WTC11 (cell line): ENCODE results near the gene ZNF689.

Experiments
- CBFB ChIP-seq: sonication (generic); formaldehyde crosslinking; IDR thresholded peaks from 2 replicates; pipeline ENCODE4 v1.8.1; 2022; ENCODE audit warnings: mild to moderate bottlenecking, low read depth, missing genetic modification reagents
- CREB1 ChIP-seq: sonication (generic); formaldehyde crosslinking; IDR thresholded peaks from 2 replicates; pipeline ENCODE4 v1.8.0; 2023; ENCODE audit warnings: mild to moderate bottlenecking, missing genetic modification reagents
- ETV6 ChIP-seq: sonication (generic); formaldehyde crosslinking; IDR thresholded peaks from 2 replicates; pipeline ENCODE4 v1.8.1; 2022; ENCODE audit warnings: mild to moderate bottlenecking, missing genetic modification reagents
- FOXP1 ChIP-seq: sonication (generic); formaldehyde crosslinking; IDR thresholded peaks from 2 replicates; pipeline ENCODE4 v1.8.0; 2022; ENCODE audit warnings: missing genetic modification reagents, mild to moderate bottlenecking, moderate library complexity, borderline replicate concordance
- JUN ChIP-seq: sonication (generic); formaldehyde crosslinking; IDR thresholded peaks from 2 replicates; pipeline ENCODE4 v1.8.0; 2023; ENCODE audit warnings: mild to moderate bottlenecking, missing genetic modification reagents
- NFATC4 ChIP-seq: fragments of 250-450 bp; sonication (Bioruptor Pico); IDR thresholded peaks from 2 replicates; pipeline ENCODE4 v1.9.0; 2021; ENCODE audit warnings: mild to moderate bottlenecking
- NFYB ChIP-seq: sonication (generic); formaldehyde crosslinking; conservative IDR thresholded peaks from 2 replicates; pipeline ENCODE4 v1.8.0; 2022; ENCODE audit warnings: low read depth, missing genetic modification reagents
- ZBTB21 ChIP-seq: sonication (generic); formaldehyde crosslinking; IDR thresholded peaks from 2 replicates; pipeline ENCODE4 v1.8.1; 2023; ENCODE audit warnings: mild to moderate bottlenecking, missing genetic modification reagents, borderline replicate concordance
- TF ChIP-seq, protein P1 (sequence below): fragments of 200-600 bp; IDR thresholded peaks from 2 replicates; pipeline ENCODE4 v1.8.0; 2022; ENCODE audit warnings: antibody characterized with exemption
- TF ChIP-seq, protein P2 (sequence below): sonication (generic); formaldehyde crosslinking; IDR thresholded peaks from 2 replicates; pipeline ENCODE4 v1.8.1; 2022; ENCODE audit warnings: mild to moderate bottlenecking, missing genetic modification reagents, moderate library complexity, borderline replicate concordance
- TF ChIP-seq, protein P3 (sequence below): sonication (generic); formaldehyde crosslinking; IDR thresholded peaks from 2 replicates; pipeline ENCODE4 v1.8.0; 2022; ENCODE audit warnings: mild to moderate bottlenecking, missing genetic modification reagents
- TF ChIP-seq, protein P4 (sequence below): sonication (generic); formaldehyde crosslinking; conservative IDR thresholded peaks from 2 replicates; pipeline ENCODE4 v1.8.1; 2022; ENCODE audit warnings: mild to moderate bottlenecking, missing genetic modification reagents
- TF ChIP-seq, protein P5 (sequence below): sonication (generic); formaldehyde crosslinking; IDR thresholded peaks from 2 replicates; pipeline ENCODE4 v1.8.1; 2023; ENCODE audit warnings: mild to moderate bottlenecking, moderate library complexity, missing genetic modification reagents

DNA sequence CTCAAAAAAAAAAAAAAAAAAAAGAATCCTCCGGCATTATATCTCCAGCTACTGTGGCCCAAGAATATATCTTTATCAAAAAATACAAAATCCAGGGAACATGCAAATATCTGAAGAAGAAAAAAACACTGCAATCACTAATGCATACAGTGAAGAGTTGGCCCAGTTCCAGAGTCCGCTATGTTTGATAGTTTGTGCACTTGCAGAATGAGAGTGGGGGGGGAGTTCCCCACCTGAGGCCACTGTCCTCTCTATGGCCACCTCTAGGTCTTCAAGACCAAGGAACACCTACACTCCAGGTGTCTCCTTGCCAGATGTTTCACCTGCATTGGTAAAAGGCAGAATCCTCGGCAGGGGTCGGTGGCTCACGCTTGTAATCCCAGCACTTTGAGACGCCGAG is 28.7 kb downstream of the ZNF689 start:
- TF ChIP-seq, protein P1, sequence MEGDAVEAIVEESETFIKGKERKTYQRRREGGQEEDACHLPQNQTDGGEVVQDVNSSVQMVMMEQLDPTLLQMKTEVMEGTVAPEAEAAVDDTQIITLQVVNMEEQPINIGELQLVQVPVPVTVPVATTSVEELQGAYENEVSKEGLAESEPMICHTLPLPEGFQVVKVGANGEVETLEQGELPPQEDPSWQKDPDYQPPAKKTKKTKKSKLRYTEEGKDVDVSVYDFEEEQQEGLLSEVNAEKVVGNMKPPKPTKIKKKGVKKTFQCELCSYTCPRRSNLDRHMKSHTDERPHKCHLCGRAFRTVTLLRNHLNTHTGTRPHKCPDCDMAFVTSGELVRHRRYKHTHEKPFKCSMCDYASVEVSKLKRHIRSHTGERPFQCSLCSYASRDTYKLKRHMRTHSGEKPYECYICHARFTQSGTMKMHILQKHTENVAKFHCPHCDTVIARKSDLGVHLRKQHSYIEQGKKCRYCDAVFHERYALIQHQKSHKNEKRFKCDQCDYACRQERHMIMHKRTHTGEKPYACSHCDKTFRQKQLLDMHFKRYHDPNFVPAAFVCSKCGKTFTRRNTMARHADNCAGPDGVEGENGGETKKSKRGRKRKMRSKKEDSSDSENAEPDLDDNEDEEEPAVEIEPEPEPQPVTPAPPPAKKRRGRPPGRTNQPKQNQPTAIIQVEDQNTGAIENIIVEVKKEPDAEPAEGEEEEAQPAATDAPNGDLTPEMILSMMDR = no peak
- TF ChIP-seq, protein P2, sequence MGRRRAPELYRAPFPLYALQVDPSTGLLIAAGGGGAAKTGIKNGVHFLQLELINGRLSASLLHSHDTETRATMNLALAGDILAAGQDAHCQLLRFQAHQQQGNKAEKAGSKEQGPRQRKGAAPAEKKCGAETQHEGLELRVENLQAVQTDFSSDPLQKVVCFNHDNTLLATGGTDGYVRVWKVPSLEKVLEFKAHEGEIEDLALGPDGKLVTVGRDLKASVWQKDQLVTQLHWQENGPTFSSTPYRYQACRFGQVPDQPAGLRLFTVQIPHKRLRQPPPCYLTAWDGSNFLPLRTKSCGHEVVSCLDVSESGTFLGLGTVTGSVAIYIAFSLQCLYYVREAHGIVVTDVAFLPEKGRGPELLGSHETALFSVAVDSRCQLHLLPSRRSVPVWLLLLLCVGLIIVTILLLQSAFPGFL (CRISPR knock-in tag) = no peak
- TF ChIP-seq ETV6 (no peak), CREB1 (no peak), ZBTB21 (no peak), CBFB (no peak), NFATC4 (CRISPR knock-in tag) (no peak), JUN (CRISPR knock-in tag) (no peak), NFYB (CRISPR knock-in tag) (no peak), FOXP1 (CRISPR knock-in tag) (no peak)
- TF ChIP-seq, protein P3, sequence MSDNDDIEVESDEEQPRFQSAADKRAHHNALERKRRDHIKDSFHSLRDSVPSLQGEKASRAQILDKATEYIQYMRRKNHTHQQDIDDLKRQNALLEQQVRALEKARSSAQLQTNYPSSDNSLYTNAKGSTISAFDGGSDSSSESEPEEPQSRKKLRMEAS (CRISPR knock-in tag) = no peak
- TF ChIP-seq, protein P4, sequence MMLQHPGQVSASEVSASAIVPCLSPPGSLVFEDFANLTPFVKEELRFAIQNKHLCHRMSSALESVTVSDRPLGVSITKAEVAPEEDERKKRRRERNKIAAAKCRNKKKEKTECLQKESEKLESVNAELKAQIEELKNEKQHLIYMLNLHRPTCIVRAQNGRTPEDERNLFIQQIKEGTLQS = no peak
- TF ChIP-seq, protein P5, sequence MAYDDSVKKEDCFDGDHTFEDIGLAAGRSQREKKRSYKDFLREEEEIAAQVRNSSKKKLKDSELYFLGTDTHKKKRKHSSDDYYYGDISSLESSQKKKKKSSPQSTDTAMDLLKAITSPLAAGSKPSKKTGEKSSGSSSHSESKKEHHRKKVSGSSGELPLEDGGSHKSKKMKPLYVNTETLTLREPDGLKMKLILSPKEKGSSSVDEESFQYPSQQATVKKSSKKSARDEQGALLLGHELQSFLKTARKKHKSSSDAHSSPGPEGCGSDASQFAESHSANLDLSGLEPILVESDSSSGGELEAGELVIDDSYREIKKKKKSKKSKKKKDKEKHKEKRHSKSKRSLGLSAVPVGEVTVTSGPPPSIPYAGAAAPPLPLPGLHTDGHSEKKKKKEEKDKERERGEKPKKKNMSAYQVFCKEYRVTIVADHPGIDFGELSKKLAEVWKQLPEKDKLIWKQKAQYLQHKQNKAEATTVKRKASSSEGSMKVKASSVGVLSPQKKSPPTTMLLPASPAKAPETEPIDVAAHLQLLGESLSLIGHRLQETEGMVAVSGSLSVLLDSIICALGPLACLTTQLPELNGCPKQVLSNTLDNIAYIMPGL (CRISPR knock-in tag) = no peak
